Measurements from ENCODE around the gene NUCB2. TPM values are rescaled to one million over a fixed set of nuclear protein-coding genes. Genes with fewer than 3 reads are reported as not detected.

Gene NUCB2
- polyA plus RNA-seq, 2 of the 4 experiments (the other 2 are of a cell fraction) = 36.7 to 92.5 TPM

- FAIRE-seq (no peak), ATAC-seq (no peak), DNase-seq (ENCODE audit: low read depth in 1 of 2, low spot score in 1 of 2) (no peak)
- ChIA-PET POLR2A (no interaction called here), CTCF (interaction anchor here (0.6 to 21.5 kb wide), 6 partner anchors 10 to 149 kb away, joined by 3 to 1119 read pairs (median 7); partner anchors contain the start of gene KCNJ11)
- WGBS (ENCODE audit: missing lambda C conversion rate) = 46% methylated on average over 2 of the region's 2 CpGs
- Histone ChIP-seq H3K9me3 (0 out of 3 replicates have a peak, but pooled peaks cover 5% of the 10 kb centered on the region), H3K4me3 (no peak overlapping the region), H3K4me2 (no peak overlapping the region), H3K27ac (no peak overlapping the region), H3K4me1 (no peaks in the 10 kb centered on the region)
- no peak for TF ChIP-seq USF2 (IDR thresholded peaks at IDR 0.05)
- TF ChIP-seq RNF2 (IDR thresholded peaks at IDR 0.05; ENCODE audit: borderline replicate concordance, low read depth) = no peak
- no peak for TF ChIP-seq JUNB (IDR thresholded peaks at IDR 0.05)
- no peak for TF ChIP-seq FOXS1 (CRISPR knock-in tag; IDR thresholded peaks at IDR 0.05)
- TF ChIP-seq POLR2AphosphoS2 (conservative IDR thresholded peaks at IDR 0.05; ENCODE audit: low read length) = no peak
- no peak for TF ChIP-seq MYC (IDR thresholded peaks at IDR 0.05; ENCODE audit: borderline replicate concordance, low read length)
- TF ChIP-seq RFX5 (IDR thresholded peaks at IDR 0.05) = no peak
- no peak for TF ChIP-seq GATA3 (IDR thresholded peaks at IDR 0.05; ENCODE audit: borderline replicate concordance)
- TF ChIP-seq FOSB (CRISPR knock-in tag; IDR thresholded peaks at IDR 0.05) = no peak
- TF ChIP-seq CHD2 (IDR thresholded peaks at IDR 0.05; ENCODE audit: low read length, partially characterized antibody) = no peak
- no peak for TF ChIP-seq SREBF2 (IDR thresholded peaks at IDR 0.05)
- TF ChIP-seq HOXB13 (CRISPR knock-in tag; IDR thresholded peaks at IDR 0.05; ENCODE audit: low read depth) = no peak
- TF ChIP-seq EP300 (IDR thresholded peaks at IDR 0.05) = no peak
- TF ChIP-seq RARB (CRISPR knock-in tag; IDR thresholded peaks at IDR 0.05) = no peak
- TF ChIP-seq BCL3 (IDR thresholded peaks at IDR 0.05) = no peak
- TF ChIP-seq MAFK (IDR thresholded peaks at IDR 0.05; ENCODE audit: partially characterized antibody) = no peak
Measured at GRCh38 chr11:17378655-17379054, 102.1 kb downstream of the NUCB2 start.

- Histone ChIP-seq H3K4me3 (no peak overlapping the region), H3K9me3 (0 out of 3 replicates have a peak, but pooled peaks cover 5% of the 10 kb centered on the region), H3K4me2 (no peak overlapping the region), H3K4me1 (no peaks in the 10 kb centered on the region), H3K27ac (no peak overlapping the region)
- FAIRE-seq (no peak), ATAC-seq (no peak), DNase-seq (ENCODE audit: low read depth in 1 of 2, low spot score in 1 of 2) (no peak)
- TF ChIP-seq FOSL2 (IDR thresholded peaks at IDR 0.05) = no peak
- TF ChIP-seq FOSL2 (CRISPR knock-in tag; IDR thresholded peaks at IDR 0.05) = no peak
- TF ChIP-seq HMGXB4 (CRISPR knock-in tag; IDR thresholded peaks at IDR 0.05; ENCODE audit: borderline replicate concordance) = no peak
- no peak for TF ChIP-seq POLR2A (IDR thresholded peaks at IDR 0.05; ENCODE audit: low read length)
- no peak for TF ChIP-seq CHD4 (IDR thresholded peaks at IDR 0.05; ENCODE audit: borderline replicate concordance)
- TF ChIP-seq BCL3 (IDR thresholded peaks at IDR 0.05) = no peak
- TF ChIP-seq ZC3H11A (IDR thresholded peaks at IDR 0.05) = no peak
- no peak for TF ChIP-seq JUNB (IDR thresholded peaks at IDR 0.05)
- no peak for TF ChIP-seq RFX5 (IDR thresholded peaks at IDR 0.05)
- TF ChIP-seq CEBPB (IDR thresholded peaks at IDR 0.05) = no peak
- no peak for TF ChIP-seq CHD2 (IDR thresholded peaks at IDR 0.05; ENCODE audit: low read length, partially characterized antibody)
- TF ChIP-seq SREBF2 (IDR thresholded peaks at IDR 0.05) = no peak
- TF ChIP-seq CBX2 (IDR thresholded peaks at IDR 0.05; ENCODE audit: borderline replicate concordance, low read depth) = no peak
- TF ChIP-seq ELK1 (IDR thresholded peaks at IDR 0.05; ENCODE audit: low read depth, low read length) = no peak
- TF ChIP-seq EHMT2 (IDR thresholded peaks at IDR 0.05; ENCODE audit: low read depth) = no peak
- no peak for TF ChIP-seq NR3C1 (IDR thresholded peaks at IDR 0.05)
- no peak for TF ChIP-seq ZFP36 (IDR thresholded peaks at IDR 0.05; ENCODE audit: borderline replicate concordance, partially characterized antibody)
- TF ChIP-seq PBX3 (IDR thresholded peaks at IDR 0.05) = no peak
- 50% methylated on average over 6 of the region's 7 CpGs for WGBS (ENCODE audit: missing lambda C conversion rate)
- POLR2A ChIA-PET = no interaction called here
- CTCF ChIA-PET = interaction anchor here (1.3 to 21.5 kb wide), 4 partner anchors 9 to 150 kb away, joined by 4 to 1119 read pairs (median 11); partner anchors contain the start of gene KCNJ11
Measured at GRCh38 chr11:17379383-17380180, 103.0 kb downstream of the NUCB2 start.
